ENCODE data around the gene SH3BP4.

- TF ChIP-seq, protein P1, sequence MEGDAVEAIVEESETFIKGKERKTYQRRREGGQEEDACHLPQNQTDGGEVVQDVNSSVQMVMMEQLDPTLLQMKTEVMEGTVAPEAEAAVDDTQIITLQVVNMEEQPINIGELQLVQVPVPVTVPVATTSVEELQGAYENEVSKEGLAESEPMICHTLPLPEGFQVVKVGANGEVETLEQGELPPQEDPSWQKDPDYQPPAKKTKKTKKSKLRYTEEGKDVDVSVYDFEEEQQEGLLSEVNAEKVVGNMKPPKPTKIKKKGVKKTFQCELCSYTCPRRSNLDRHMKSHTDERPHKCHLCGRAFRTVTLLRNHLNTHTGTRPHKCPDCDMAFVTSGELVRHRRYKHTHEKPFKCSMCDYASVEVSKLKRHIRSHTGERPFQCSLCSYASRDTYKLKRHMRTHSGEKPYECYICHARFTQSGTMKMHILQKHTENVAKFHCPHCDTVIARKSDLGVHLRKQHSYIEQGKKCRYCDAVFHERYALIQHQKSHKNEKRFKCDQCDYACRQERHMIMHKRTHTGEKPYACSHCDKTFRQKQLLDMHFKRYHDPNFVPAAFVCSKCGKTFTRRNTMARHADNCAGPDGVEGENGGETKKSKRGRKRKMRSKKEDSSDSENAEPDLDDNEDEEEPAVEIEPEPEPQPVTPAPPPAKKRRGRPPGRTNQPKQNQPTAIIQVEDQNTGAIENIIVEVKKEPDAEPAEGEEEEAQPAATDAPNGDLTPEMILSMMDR (IDR thresholded peaks at IDR 0.05): no peak
- TF ChIP-seq EP300 (IDR thresholded peaks at IDR 0.05) (no peak), POLR2AphosphoS5 (IDR thresholded peaks at IDR 0.05) (peak; percentile 25)
These were observed 74.2 kb downstream of the SH3BP4 start for GRCh38 chr2:235025800-235026536.

Measured in gastroesophageal sphincter (tissue), 3 donors.